Lung microvascular endothelial cell (primary cell): ENCODE data around the gene TF. TPM values are rescaled to one million over a fixed set of nuclear protein-coding genes. Genes with fewer than 3 reads are reported as not detected.
"Not testable (repeated sequence)": the region's sequence is repeated elsewhere in the genome, so short reads cannot be mapped to it uniquely, and the experiment has no call there.

Experiments
- DNase-seq, 2 donors: peaks; one replicate each; pipeline versions ENCODE4 v3.0.0 to v3.0.0-alpha.2; 2010; ENCODE audit warnings: low read depth in 2 of 2
- total RNA-seq: library from RNA; depleted of rRNA; stranded (reverse); fragments of >200 nt; gene quantifications from 2 replicates; pipeline ENCODE4 v1.2.1, GENCODE V29; 2014

Gene TF
- total RNA-seq, result 0.20 TPM in 1 of 2 replicates, not detected in the other

DNA sequence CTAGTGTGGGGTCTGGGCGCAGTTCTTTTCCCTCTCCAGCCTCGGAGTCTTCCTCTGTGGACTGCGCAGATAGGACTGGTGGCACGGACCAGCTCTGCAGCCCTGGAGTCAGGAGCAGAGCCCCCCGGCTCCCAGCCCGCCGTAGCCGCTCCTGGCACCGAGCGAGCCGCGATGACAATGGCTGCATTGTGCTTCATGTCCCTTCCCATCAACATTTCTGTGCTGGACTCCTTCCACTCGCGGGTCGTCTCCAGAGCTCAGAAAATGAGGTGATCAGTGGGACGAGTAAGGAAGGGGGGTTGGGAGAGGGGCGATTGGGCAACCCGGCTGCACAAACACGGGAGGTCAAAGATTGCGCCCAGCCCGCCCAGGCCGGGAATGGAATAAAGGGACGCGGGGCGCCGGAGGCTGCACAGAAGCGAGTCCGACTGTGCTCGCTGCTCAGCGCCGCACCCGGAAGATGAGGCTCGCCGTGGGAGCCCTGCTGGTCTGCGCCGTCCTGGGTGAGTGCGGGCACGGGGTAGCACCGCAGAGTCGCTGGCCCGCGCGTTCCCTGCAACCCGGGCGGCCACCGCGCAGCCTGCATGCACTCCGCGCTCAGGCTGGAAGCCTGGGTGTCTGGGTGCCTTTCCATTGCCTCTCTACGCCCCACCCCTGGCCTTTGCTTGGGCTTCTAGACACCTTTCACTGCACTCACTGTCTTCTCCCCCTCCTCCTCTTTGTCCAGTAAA is at the start of gene TF:
TSS of gene TF (plus strand) at position 413 of the 731 bp plus-strand sequence. CDS start at position 461, 48 bp downstream.
- no peak for DNase-seq

DNA sequence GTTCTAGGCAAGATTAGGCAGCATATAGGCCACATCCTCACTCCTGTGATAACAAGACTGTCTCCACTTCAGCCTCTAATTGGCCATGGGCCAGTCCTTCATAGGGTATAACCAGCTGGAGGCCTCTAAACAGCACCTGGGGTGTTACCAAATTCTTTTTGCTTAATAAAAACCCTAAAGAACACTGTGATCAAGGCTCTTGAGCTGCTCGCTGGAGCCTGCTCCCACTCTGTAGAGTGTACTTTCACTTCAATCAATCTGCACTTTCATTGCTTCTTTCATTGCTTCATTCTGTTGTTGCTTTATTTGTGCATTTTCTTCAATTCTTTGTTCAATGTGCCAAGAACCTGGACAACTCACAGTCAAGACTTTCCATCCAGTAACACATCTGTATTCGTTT is 48.2 kb upstream of the TF start:
- no peak for DNase-seq

DNA sequence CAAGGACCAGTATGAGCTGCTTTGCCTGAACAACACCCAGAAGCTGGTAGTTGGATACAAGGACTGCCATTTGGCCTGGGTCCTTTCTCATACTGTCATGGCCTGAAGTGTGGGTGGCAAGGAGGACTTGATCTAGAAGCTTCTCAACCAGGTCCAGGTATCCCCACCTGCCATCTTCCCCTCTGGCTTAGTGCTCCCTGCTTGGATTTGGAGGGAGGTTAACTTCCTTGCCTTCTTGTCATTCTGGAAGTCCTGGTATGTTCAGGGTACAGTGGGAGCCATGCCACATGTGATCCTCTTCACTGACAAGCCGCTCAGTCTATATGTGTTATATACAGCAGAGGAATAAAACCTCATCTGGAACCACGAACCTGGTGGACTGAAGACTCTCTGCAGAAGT is 46.7 kb upstream of the TF start:
- no peak for DNase-seq

DNA sequence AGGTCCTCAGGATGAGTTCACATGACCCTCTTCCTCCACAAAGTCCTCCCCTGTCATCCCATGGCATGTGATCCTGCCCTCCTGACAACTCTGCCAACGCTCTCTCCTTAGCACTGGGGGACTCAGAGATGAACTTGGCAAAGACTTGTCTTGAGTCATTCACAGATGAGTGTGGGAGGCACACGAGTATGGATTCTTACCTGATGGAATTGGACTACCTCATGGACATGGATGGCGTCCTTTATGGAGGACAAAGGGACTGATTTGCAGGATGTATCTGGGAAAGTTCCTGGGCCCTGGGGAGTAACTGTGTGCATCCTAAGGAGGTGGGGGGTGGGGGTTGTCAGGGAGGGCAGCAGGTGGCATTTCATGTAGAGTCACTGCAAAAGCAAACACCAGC is 46.3 kb upstream of the TF start:
- DNase-seq, result no peak

DNA sequence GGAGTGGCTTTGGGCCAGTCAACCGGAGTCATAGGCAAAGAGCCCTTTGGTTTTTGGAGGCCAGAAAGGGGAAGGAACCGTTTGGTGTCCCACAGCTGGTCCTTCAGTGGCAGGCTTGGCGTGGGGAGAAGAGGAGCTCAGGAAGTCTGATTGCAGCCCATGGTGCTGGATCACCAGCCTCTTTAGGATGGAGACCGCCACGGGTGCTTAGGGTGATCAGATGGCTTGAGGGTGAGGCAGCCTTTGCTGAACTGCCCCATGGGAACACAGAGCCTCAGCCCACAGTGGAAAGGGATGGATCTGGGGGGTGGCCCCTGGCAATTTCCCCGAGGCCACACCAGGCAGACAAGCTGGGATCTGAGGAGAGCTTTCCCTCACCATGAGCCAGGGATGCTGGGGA is 45.8 kb upstream of the TF start:
- DNase-seq, result no peak

DNA sequence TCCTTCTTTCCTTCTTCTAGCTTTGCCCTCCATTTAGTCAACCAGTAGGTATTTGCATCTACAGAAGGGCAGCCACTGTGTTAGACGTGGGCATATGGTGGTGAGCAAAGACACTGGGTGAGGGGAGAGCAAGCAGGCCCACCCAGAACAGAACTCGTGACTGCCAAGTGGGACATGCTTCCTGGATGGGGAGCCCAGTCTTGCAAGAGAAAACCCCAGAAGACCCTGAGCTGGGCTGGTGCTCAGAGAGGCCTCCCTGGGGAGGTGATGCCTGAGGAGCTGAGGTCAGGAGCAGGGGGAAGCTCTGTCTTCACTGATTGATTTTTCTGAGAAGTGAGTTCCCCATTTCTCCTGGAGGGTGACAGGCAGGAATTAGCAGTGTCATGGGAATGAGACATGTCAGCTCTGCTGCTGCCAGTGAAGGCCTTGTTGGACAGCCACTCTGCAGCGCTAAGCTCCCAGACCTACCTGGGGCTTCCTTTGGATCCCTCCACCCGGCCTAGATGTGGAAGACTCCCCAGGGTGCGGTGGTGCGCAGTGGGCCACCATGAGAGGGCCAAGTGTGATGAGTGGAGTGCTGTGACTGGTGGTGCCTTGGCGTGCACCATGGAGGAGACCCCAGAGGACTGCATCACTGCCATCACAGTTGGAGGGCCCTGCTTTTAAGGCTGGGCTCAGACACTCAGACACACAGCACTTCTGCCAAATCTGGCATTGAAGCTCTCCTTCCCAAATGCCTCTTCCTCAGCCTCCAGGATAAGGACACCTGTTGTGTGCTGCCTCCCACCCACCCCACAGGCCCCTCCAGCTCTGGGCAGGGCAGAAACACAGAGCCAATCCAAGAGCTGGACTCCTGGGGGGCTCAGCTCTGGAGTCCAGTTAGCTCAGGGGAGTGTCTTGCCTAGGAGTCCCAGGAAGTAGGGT is 44.5 kb upstream of the TF start:
- DNase-seq, result no peak

DNA sequence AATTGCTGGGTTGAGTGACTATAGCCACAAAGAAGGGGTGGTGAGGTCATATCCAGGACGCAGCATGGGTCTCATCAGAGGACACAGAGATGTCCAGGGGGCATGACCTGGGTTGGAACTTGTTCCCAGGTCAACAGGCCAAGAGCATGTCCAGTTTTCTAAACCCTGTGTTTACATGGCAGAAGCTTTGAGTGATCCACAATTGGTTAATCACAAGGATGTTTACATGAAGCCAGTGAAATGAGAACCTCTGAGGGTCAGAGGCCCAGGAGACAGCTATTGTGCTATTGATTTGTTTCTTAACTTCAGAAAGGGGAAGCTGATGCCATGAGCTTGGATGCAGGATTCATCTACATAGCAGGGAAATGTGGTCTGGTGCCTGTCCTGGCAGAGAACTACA is 42.3 kb upstream of the TF start:
- DNase-seq, result no peak

DNA sequence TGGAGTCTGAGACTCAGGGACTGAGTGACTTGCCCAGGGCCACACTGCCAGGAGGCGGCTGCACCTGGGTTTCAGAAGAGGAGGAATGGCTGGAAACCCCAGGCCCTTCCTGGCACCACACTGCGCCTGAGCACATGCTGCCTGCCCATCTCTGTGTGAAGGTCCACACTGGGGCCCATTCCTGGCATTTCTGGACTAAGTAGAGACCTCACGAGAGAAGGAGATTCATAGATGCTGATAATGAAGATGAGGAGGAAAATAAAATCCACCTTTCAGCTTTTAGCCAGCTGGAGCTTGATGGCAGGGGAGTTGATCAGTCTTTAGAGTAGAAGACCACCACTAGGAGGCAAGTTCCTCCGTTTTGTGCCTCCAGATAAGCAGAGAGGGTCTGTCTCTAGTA is 40.2 kb upstream of the TF start:
- DNase-seq, result no peak

DNA sequence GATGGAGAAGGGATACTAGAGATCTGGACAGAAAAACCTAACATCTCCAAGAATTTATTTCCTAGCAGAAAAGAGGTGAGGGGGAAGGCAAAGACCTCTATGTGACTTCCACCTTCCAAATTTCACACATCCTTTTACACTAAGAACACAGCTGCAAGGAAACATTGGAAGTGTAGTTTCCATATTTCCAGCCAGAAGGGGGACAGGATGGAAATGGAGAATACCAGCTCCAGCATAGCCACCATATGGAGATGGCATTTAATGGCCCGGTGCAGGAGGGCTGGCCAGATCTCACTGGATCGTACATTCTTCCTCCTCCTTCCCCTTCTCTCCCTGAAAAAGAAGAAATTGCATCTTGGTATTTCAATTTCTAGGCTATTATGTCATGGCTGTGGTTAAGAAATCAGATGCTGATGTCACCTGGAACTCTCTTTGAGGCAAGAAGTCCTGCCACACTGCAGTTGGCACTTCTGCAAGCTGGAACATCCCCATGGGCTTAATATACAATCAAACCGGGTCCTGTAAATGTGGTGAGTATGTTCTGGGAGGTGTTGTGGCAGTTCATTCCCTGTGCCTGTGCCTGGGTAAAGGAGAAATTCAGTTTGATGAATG is 36.9 kb upstream of the TF start:
- no peak for DNase-seq

DNA sequence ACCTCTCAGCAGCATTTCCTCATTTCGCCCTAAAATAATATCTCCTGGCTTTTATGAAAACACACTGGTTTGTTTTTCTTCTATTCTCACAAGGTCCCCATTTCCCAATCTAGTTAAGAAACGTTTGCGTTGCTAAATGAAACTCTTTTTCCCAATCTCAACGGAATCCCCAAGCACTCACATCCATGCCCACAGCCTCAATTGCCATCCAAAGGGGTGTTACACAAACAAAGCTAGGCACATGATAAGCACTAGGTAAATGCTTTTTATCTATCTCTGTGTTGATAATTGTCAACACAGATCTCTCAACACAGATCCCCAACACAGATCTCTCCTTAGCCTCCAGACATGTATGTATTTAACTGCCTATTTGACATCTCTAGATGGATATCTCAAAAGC is 35.2 kb upstream of the TF start:
- no peak for DNase-seq

DNA sequence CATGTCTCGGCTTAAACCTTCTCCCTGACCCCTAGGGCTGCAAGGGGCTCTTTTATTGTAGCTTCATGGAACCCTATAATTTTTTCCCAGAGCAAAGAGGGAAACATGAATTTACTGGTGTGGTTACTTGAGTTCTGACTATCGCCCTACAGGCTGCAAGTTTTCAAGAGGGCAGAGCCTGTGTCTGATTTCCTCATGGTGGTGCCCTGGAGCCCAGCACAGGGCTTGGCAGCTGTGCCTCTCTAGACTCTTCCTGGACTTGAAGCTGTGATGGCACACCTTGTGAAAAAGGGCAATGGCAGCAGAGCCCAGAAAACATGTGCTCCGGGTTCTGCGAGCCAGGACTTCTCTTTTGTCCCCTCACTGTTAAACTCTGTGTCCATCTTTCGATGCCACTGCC is 34.2 kb upstream of the TF start:
- DNase-seq, result no peak

DNA sequence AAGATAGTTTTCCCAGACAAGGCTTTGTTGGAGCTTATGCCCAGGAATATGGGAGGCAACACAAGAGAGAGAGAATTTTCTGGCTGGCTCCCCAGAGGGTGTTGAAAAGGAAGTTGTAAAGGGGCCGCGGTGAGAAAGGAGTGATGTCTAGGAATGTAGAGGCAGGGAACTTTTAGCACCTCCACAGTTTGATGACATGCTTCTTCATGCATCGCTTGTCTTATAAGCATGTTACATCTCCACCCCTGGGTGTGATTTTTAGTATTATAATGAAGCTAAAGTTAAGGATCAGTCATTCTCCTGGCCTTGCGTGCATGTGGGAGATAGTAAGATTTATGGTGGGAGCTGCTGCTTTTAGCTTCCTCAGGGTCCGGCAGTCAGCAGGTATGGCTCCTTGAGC is 32.8 kb upstream of the TF start:
- DNase-seq, result no peak

DNA sequence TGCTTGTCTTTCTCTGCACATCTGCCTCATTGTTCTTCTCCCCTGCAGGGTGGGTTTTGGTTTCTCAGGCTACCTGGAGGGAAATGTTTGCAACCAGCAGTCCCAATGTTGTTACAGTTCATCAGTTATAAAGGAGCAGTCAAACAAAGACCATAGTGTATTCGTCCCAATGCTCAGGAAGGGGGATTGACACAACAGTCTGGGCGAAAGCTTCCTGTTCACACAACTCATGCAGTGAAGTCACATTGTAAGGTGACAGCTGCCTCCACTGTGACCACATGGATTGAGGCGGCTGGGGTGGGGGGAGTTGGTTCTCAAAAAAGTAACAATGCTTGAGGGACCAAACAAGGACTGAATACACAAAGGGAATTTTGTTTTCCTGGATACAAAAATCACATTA is 28.8 kb upstream of the TF start:
- DNase-seq, result no peak

DNA sequence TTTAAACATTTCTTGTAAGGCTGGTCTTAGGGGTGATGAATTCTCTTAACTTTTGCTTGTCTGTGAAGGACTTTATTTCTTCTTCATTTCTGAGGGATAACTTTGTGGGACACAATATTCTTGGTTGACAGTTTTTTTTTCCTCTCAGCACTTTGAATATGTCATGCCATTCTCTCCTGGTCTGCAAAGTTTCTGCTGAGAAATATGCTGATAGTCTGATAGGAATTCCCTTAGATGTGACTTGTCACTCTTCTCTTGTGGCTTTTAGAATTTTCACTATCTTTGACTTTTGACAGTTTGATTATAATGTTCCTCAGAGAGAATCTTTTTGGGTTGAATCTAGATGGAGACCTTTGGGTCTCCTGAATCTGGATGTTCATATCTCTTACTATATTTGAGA is 23.3 kb upstream of the TF start:
- DNase-seq, result no peak

DNA sequence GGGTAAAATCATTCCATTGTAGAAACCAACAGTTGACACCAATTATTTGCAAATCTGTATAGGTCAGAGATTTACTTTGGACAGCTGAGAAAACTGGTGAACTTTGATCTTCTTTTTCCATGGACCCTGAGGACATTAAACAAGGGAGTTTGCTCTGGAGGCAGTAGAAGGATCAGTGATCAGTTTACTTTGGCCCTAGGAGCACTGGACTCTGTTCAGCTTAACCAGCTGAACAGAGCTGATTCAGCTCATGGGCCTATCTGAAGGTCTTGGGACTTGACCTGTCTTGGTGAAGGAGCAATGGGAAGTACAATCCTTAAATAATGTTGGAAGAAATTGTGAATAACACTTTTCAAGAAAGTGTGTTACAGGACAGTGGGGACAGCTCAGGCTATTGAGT is 15.2 kb upstream of the TF start:
- DNase-seq, result no peak

DNA sequence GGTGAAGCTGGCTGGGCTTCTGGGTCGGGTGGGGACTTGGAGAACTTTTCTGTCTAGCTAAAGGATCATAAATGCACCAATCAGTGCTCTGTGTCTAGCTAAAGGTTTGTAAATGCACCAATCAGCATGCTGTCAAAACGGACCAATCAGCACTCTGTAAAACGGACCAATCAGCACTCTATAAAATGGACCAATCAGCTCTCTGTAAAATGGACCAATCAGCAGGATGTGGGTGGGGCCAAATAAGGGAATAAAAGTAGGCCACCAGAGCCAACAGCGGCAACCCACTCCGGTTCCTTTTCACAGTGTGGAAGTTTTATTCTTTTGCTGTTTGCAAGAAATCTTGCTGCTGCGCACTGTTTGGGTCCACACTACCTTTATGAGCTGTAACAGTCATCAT is 14.0 kb upstream of the TF start:
- not testable (repeated sequence) for DNase-seq

DNA sequence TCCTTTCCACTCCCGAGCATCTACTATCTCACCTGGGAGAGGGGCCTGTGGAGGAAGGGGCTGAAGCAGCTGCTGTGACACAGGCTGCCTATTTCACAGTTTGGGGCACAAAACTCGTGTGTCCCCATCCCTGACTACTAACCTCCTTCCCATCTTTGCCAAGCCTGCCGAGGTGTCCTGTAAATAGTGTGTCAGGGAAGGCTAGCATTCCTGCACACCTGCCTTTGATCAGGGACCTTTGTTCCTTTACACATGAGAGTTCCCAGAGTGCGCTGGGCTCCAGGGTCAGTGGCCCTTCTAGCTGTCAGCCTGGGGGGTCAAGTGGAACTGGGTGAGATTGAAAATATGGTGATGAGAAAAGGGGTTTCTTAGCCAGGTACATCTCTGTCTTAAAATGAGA is 13.0 kb upstream of the TF start:
- no peak for DNase-seq

DNA sequence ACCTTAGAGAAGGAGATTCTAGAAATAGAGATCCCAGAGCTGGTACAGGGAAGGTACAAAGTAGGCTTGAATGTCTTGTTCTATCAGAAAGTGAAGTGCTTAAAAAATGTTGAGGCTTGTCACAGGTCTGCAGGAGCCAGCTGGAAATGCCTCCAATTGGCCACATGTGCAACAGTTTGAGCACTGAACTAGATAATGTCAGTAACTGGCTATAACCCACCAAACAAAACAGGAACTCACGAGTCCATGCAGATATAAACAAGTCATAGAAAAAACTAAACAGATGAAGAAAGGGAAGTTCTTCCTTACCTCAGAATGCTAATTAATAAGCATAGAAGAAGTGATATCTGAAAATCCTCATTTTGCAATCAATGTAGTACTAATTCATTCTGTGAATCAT is 11.9 kb upstream of the TF start:
- no peak for DNase-seq

DNA sequence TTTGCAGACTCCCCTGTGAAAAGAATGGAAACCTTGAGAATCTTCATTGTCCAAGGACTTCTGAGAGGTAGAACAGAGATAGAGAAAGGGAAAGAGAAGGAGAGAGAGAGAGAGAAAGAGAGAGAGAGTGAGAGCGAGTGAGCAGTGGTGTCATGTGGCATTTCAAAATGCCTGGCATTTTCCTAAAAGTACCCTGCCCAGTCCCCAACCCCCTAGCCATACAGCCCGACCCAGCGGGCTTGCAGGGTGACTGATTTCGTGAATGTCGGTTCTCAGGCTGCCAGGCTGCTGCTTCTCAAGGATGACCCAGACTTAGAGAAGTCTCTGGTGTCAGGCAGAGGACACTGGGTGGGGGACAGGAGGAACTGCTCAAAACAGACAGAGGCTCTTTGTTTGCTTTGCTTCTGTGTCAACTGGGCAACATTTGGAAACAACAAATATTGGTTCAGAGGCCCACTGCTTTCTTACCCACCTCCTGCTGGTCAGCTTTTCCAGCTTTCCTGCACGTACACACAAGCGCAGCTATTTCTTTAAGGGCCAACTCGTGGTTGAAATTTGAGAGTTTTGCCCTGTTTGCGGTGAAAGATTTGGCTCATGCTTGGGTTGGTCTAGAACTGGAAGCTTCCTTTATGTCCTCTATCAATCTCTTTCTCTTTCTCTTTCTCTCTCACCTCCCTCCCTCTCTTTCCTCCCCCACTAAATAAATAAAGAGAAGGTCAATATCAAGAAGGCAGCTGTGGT is 3.7 kb upstream of the TF start:
- DNase-seq, result no peak

DNA sequence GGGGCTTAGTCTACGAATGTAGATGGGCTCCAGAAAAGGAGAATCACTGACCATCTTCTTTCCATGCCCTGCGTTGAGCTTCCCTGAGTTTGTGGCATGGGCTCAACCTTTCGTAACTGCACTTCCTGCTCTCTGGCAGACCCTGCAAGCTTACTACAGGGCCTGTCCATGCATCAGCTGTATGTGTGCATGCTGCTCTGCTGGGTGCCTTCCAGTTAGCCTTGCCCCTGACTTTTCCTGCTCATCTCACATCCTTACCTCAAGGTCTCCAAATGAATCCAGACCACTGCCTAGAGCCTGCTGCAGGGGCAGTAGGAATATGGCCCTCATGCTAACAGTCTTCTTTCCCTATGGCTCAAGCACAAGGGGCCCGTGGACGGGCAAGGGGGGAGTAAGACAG is 2.0 kb upstream of the TF start:
- DNase-seq, result no peak

DNA sequence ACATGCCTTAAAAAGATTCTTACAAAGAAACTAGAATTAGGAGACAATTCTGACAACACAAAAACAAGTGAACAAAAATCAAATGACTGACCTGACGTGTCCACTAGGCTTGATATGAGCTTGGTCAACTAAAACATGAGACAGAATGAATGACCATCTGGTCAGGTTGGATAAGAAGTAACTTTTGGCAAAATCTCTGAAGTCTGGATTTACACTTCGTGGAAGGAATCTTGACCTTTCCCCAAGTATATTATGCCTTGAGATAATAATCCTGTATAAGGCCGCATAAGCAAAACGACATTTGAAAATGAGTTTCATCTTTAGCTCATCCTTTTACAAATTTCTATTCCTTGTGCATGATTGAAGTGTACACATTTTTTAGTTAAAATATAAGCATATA is 1.1 kb upstream of the TF start:
- DNase-seq, result no peak

DNA sequence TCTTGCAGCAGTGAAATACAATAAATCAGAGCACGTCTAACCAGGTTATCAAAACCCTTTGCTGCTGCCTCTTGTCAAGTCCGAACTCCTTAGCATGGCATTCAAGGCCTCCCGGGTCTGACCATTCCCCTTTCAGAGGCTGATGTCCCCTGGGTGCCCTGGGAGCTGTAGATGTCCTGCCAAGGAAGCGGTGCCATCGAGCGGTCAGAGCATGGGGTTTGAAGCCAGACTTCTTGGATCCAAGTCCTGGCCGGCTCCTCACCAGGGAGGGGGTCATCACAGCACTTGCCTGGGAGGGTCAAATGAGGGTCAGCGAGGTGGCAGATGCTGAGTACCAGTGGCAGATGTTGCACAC is 496 bp downstream of the TF start:
- DNase-seq, result no peak
